ENCODE measurements around the gene USF1.
A peak's percentile ranks its signal among the peaks of the same experiment; 100 is the strongest.

The USF1 gene

DNA sequence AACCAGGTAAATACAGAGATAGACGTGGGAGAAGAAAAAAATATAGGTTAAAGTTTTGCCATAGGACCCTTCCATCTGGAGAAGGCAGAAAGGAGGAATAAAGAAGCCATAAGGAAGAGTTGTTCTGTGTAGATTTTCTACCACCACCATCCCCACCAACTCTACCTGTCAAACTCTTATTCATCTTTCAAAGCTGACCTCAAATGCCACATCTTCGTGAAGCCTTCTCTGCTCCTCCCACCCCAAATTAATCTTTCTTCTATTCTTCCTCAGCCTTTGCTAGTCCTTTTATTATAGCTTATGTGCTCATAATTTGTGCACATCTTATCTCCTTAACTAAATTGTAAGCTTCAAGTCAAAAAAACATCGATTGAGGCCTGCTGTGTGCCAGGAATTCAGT lies 44.8 kb upstream of the USF1 start:
- in situ Hi-C loops (cut with HindIII; ENCODE audit: low sequenced_read_pairs), result no loop called here
- no peak overlapping the region for H3K4me3 ChIP-seq (ENCODE audit: low read depth, low read length)
- DNase-seq (ENCODE audit: low read depth, low spot score), result no peak
- TF ChIP-seq, protein P1, sequence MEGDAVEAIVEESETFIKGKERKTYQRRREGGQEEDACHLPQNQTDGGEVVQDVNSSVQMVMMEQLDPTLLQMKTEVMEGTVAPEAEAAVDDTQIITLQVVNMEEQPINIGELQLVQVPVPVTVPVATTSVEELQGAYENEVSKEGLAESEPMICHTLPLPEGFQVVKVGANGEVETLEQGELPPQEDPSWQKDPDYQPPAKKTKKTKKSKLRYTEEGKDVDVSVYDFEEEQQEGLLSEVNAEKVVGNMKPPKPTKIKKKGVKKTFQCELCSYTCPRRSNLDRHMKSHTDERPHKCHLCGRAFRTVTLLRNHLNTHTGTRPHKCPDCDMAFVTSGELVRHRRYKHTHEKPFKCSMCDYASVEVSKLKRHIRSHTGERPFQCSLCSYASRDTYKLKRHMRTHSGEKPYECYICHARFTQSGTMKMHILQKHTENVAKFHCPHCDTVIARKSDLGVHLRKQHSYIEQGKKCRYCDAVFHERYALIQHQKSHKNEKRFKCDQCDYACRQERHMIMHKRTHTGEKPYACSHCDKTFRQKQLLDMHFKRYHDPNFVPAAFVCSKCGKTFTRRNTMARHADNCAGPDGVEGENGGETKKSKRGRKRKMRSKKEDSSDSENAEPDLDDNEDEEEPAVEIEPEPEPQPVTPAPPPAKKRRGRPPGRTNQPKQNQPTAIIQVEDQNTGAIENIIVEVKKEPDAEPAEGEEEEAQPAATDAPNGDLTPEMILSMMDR (IDR thresholded peaks at IDR 0.05; ENCODE audit: low read depth, low read length), result no peak

DNA sequence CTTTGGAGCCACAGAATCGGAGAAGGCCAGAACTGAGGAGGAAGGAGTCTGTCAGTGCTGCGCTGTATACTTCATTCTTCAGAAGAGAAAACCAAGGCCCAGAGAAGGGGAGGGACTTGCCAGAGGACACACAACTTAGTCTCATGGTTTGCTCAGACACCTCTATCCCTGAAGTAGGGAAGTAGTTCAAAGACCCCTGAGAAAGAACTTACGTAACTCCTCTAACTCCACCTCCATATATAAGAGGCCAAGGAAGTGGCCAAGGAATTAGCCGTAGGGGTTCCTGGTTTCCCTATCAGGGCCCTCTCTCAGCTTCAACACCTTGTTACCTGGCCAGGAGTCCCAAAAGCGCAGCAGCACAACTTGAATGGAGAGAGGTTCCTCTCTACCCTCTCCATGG lies 44.2 kb upstream of the USF1 start:
- no peak for DNase-seq (ENCODE audit: low read depth, low spot score)
- TF ChIP-seq, protein P1 (IDR thresholded peaks at IDR 0.05; ENCODE audit: low read depth, low read length), result no peak
- H3K4me3 ChIP-seq (ENCODE audit: low read depth, low read length), result no peak overlapping the region
- in situ Hi-C loops (cut with HindIII; ENCODE audit: low sequenced_read_pairs), result no loop called here

GRCh38 chr1:161089251-161089924 lies 43.6 kb upstream of the USF1 start, which contains the start of gene NECTIN4:
Gene NECTIN4 (minus strand): TSS chr1:161089558. CDS start chr1:161089296, 262 bp downstream.
- in situ Hi-C loops (cut with HindIII; ENCODE audit: low sequenced_read_pairs), result no loop called here
- DNase-seq (ENCODE audit: low read depth, low spot score), result no peak
- H3K4me3 ChIP-seq (ENCODE audit: low read depth, low read length), result no peak within 1 kb of the TSS
- TF ChIP-seq, protein P1 (IDR thresholded peaks at IDR 0.05; ENCODE audit: low read depth, low read length), result no peak

GRCh38 chr1:161088587-161089110 lies 42.9 kb upstream of the USF1 start:
- H3K4me3 ChIP-seq (ENCODE audit: low read depth, low read length), result no peak overlapping the region
- TF ChIP-seq, protein P1 (IDR thresholded peaks at IDR 0.05; ENCODE audit: low read depth, low read length), result no peak
- DNase-seq (ENCODE audit: low read depth, low spot score), result peak; percentile 34
- in situ Hi-C loops (cut with HindIII; ENCODE audit: low sequenced_read_pairs), result no loop called here

GRCh38 chr1:161086457-161086856 lies 40.7 kb upstream of the USF1 start:
- in situ Hi-C loops (cut with HindIII; ENCODE audit: low sequenced_read_pairs), result no loop called here
- TF ChIP-seq, protein P1 (IDR thresholded peaks at IDR 0.05; ENCODE audit: low read depth, low read length), result no peak
- DNase-seq (ENCODE audit: low read depth, low spot score), result no peak
- H3K4me3 ChIP-seq (ENCODE audit: low read depth, low read length), result no peak overlapping the region

DNA sequence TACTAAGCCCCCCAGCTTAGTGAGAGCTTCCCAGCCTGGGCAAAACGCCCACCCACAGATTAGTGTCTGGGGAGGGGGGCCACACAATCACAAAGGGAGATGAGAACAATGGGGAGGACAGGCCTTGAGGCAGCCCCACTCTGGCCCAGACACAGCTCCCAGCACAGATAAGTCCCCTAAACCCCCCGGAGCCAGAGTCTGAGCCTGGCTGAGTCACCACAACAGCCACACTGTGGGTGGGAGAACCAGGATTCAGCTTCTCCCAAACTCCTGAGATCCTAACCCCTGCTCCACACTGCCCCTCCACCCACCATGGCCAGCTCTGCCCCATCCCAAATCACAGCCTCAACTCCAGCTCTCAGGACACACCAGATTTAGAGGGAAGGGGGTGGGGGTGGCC lies 39.4 kb upstream of the USF1 start:
- TF ChIP-seq, protein P1 (IDR thresholded peaks at IDR 0.05; ENCODE audit: low read depth, low read length), result no peak
- DNase-seq (ENCODE audit: low read depth, low spot score), result peak; percentile 26
- no peak overlapping the region for H3K4me3 ChIP-seq (ENCODE audit: low read depth, low read length)
- in situ Hi-C loops (cut with HindIII; ENCODE audit: low sequenced_read_pairs), result no loop called here

Measured in astrocyte of the spinal cord (primary cell).